ENCODE results near the gene GPR135. TPM values are rescaled to one million over a fixed set of nuclear protein-coding genes. Genes with fewer than 3 reads are reported as not detected.

The GPR135 gene, protein sequence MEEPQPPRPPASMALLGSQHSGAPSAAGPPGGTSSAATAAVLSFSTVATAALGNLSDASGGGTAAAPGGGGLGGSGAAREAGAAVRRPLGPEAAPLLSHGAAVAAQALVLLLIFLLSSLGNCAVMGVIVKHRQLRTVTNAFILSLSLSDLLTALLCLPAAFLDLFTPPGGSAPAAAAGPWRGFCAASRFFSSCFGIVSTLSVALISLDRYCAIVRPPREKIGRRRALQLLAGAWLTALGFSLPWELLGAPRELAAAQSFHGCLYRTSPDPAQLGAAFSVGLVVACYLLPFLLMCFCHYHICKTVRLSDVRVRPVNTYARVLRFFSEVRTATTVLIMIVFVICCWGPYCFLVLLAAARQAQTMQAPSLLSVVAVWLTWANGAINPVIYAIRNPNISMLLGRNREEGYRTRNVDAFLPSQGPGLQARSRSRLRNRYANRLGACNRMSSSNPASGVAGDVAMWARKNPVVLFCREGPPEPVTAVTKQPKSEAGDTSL
- 0.71 TPM in 1 of 2 replicates, not detected in the other for total RNA-seq (2014; rRNA removed; shearing (Covaris generic); ENCODE audit: low replicate concordance)

- in situ Hi-C loops (cut with HindIII; ENCODE audit: low pct_unique_long_range_greater_than_20kb, low sequenced_read_pairs), result no loop called here
- no peak for DNase-seq (ENCODE audit: low read depth)
These were observed at the start of gene GPR135 for GRCh38 chr14:59465316-59466135. Gene GPR135 (minus strand): TSS chr14:59465380. CDS start chr14:59465226, 154 bp downstream.

DNA sequence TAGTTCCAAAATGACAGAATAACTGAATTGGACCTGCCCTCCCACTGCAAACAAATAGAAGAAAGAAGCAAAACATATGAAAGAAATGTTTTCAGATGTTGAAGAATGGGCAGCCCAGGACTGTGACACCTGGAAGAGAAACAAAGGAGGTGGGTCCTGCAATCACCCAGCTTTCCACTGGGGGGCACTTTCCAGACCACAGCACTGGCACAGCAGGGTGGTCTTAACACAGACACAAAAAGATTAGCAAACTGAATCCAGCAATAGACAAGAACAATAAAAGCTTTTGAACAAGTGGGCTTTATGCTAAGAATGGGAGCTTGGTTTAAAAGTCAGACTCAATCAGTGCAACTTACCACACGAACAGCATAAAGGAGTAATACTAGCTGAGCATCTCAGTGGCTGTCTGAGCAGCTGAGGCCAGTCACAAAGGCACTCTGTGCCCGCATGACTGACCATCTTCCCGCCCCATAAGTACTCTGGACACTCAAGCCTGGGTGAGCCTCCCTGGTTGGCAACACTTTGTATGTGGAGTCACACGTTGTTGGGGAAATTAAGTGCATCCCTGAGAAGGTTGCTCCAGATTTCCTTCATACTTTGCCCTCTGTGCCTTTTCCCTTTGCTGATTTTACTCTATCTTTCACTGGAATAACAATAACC lies 46.9 kb upstream of the GPR135 start:
- in situ Hi-C loops (cut with HindIII; ENCODE audit: low pct_unique_long_range_greater_than_20kb, low sequenced_read_pairs), result no loop called here

GRCh38 chr14:59510966-59511365 lies 45.8 kb upstream of the GPR135 start:
- in situ Hi-C loops (cut with HindIII; ENCODE audit: low pct_unique_long_range_greater_than_20kb, low sequenced_read_pairs), result no loop called here

More for the DNA sequence above, 46.9 kb upstream of the GPR135 start:
- peak; percentile 26 for DNase-seq (ENCODE audit: low read depth)

GRCh38 chr14:59510001-59510400 lies 44.8 kb upstream of the GPR135 start:
- in situ Hi-C loops (cut with HindIII; ENCODE audit: low pct_unique_long_range_greater_than_20kb, low sequenced_read_pairs), result no loop called here
- no peak for DNase-seq (ENCODE audit: low read depth)

More at GRCh38 chr14:59510966-59511365, 45.8 kb upstream of the GPR135 start:
- DNase-seq (ENCODE audit: low read depth), result no peak

DNA sequence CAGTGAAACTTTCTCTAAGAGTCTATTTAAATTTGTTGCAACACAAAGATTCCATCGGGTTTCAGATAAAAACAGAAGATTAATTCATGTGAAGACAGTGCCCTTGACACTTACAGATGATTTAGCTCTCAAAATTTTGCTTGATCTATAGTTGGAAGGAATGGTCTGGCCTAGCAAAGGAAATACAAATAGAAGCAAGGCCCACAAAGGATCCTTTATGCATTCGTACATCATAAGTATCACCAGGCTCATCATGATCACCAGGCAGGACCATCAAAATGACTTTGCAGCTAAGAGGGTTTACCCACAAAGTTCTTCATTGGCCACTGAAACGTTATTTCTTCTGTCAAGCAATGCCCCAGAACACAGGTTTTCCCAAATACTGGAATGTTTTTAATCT lies 43.9 kb upstream of the GPR135 start:
- in situ Hi-C loops (cut with HindIII; ENCODE audit: low pct_unique_long_range_greater_than_20kb, low sequenced_read_pairs), result no loop called here
- DNase-seq (ENCODE audit: low read depth), result no peak

DNA sequence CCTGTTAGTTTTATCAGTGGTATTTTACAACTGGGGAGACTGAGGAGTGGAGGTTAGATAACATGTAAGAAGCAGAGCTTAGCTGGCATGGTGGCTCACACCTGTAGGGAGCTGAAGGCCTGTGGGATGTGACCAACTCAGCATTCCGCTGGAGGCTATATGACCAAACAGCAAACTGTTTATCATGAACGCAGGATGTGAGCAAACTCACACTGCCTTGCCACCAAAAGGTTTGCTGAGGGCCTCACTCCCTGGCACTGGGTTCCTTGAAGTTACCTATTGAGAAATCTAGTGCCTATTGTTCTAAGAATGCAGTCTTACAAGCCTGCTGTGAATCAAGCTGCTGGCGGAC lies 42.5 kb upstream of the GPR135 start:
- no peak for DNase-seq (ENCODE audit: low read depth)
- in situ Hi-C loops (cut with HindIII; ENCODE audit: low pct_unique_long_range_greater_than_20kb, low sequenced_read_pairs), result no loop called here

DNA sequence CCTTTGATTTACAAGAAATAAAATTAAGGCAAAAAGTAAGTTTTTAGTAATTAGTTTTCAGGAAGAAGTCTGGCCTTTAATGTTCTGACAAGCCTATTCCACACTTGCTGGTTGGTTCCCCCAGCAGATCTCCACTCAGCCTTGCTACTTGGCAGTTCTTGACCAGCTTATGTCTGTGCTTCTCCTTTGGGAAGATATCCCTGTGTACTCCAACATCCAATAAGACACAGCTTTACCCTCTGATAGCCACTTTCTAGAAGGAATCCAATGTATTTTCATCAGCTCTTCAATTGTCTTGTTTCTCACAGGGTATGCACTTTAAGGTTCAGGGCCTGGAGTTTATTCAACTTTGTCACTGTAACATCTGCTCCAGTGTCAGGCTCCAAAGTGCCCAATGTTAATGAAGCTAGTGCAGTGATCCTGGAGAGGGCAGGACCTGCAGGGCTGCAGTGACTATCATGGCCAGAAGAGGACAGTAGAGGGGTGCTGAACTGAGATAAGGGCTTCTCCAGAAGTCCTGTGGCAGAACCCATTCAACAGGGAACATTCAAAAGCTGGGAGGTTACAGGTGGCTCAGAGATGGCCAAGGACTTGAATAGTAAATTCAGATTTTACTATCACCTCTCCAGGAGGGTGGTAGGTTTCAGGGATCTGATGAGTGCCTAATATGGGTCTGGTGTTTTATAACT lies 42.0 kb upstream of the GPR135 start:
- in situ Hi-C loops (cut with HindIII; ENCODE audit: low pct_unique_long_range_greater_than_20kb, low sequenced_read_pairs), result no loop called here
- DNase-seq (ENCODE audit: low read depth), result peak; percentile 30

GRCh38 chr14:59503256-59503655 lies 38.1 kb upstream of the GPR135 start:
- in situ Hi-C loops (cut with HindIII; ENCODE audit: low pct_unique_long_range_greater_than_20kb, low sequenced_read_pairs), result no loop called here
- no peak for DNase-seq (ENCODE audit: low read depth)

DNA sequence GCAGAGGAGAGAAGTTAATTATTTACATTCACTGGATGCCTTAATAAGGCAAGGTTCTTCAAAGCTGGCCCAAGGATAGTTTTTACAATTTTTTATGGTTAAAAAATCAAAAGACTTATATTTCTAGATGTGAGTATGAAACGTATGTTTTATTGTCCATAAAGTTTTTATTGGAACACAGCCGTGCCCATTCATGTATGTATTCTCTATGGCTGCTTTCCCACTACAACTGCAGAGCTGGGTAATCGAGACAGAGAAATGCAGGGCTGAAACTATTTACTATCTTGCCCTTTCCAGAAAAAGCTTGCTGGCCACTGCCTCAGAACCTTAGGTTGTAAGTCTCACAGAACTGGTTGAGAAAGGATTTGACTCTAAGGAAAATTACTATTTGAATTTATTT lies 35.6 kb upstream of the GPR135 start:
- no peak for DNase-seq (ENCODE audit: low read depth)
- in situ Hi-C loops (cut with HindIII; ENCODE audit: low pct_unique_long_range_greater_than_20kb, low sequenced_read_pairs), result no loop called here

- in situ Hi-C loops (cut with HindIII; ENCODE audit: low pct_unique_long_range_greater_than_20kb, low sequenced_read_pairs), result no loop called here
- no peak for DNase-seq (ENCODE audit: low read depth)
These were observed 27.2 kb upstream of the GPR135 start for GRCh38 chr14:59492384-59492783.

- no peak for DNase-seq (ENCODE audit: low read depth)
- in situ Hi-C loops (cut with HindIII; ENCODE audit: low pct_unique_long_range_greater_than_20kb, low sequenced_read_pairs), result no loop called here
These were observed 25.6 kb upstream of the GPR135 start for GRCh38 chr14:59490756-59491155.

DNA sequence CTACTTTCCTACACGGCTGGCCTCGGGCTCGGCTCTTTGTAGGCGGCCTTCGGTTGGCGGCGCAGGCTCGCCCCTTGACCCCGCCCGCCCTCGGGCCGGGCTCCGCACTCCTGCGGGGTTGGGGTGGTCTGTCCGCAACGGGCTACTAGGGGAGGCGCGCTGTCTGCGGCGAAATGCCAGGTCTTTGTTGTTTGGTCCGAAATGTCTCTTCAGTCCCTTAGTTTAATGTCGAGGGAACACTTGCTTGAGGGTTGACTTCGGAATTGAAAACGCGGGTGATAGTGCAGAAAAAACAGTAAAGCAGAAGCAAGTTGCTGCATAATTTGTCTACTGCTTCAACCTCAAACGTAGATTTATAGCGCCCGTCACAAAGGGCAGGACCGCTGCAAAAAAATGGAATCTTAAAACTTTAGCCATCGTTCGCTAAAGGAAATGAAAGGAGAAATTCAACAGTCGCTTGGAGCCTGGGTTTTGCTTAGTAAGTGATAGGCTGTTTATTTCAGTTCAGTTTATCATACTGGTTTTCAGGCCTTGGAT lies 19.5 kb upstream of the GPR135 start:
- in situ Hi-C loops (cut with HindIII; ENCODE audit: low pct_unique_long_range_greater_than_20kb, low sequenced_read_pairs), result no loop called here
- no peak for DNase-seq (ENCODE audit: low read depth)

GRCh38 chr14:59483819-59484638 lies 18.8 kb upstream of the GPR135 start, which contains the start of the genes JKAMP and L3HYPDH:
Gene JKAMP (plus strand): TSS chr14:59484517. CDS start chr14:59484590, 73 bp downstream.
Gene L3HYPDH (minus strand): TSS chr14:59484408. CDS start chr14:59484316, 92 bp downstream.
- peak; percentile 91 for DNase-seq (ENCODE audit: low read depth)
- in situ Hi-C loops (cut with HindIII; ENCODE audit: low pct_unique_long_range_greater_than_20kb, low sequenced_read_pairs), result no loop called here

DNA sequence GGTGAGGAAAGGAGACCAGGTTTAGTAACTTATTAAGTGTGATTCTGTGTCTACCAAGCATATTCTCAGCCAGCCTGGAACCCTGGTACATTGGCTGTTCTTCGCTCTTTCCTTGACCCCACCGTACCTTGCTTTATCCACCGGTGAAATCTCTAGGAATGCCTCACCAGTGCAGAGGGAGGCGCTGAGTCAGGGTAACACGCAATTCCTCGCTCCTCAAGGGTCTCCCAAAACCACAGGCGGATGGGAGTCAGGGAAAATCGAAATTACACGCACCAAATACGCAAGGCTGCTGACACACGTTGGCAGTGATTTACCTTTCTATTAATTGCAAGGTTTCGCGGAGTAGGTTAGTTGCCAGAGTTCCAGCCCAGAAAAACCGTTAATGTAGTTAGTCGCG lies 18.2 kb upstream of the GPR135 start:
- DNase-seq (ENCODE audit: low read depth), result peak; percentile 47
- in situ Hi-C loops (cut with HindIII; ENCODE audit: low pct_unique_long_range_greater_than_20kb, low sequenced_read_pairs), result no loop called here

DNA sequence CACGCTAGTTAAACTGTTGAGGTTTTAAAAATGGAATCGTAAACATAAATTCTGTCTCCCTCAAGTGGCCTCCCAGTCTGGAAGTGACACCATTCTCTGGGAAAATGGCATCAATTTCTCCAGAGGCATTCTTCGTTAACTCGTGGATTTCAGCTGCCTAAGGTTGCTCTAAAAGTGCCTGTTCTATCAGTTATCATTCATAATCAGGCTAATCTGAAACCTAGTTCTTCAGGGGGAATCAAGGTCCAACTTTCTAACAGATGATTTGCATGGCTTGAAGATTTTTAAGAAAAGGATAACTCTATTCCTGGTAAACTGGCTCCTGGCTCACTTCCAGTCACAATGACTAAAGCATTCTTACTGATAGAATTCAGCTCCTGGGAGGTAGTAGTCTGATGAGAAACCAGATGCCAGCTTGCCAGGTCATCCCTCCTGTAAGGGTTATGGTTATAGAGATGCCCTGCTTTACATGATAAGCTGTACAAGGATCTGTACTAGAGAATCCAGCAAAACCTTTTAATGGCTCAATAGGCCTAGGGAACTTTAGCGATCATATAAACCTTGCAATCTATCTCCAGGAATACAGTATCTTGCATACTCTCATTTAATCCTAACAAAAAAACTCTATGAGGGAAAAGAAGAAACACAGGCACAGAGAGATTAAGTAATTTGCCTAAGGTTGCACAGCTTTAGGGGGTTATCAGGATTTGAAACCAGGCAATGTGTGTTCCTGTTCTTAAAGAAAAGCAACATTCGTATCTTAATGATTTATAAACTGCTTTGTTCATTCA lies 17.6 kb upstream of the GPR135 start:
- DNase-seq (ENCODE audit: low read depth), result peak; percentile 81
- in situ Hi-C loops (cut with HindIII; ENCODE audit: low pct_unique_long_range_greater_than_20kb, low sequenced_read_pairs), result no loop called here

DNA sequence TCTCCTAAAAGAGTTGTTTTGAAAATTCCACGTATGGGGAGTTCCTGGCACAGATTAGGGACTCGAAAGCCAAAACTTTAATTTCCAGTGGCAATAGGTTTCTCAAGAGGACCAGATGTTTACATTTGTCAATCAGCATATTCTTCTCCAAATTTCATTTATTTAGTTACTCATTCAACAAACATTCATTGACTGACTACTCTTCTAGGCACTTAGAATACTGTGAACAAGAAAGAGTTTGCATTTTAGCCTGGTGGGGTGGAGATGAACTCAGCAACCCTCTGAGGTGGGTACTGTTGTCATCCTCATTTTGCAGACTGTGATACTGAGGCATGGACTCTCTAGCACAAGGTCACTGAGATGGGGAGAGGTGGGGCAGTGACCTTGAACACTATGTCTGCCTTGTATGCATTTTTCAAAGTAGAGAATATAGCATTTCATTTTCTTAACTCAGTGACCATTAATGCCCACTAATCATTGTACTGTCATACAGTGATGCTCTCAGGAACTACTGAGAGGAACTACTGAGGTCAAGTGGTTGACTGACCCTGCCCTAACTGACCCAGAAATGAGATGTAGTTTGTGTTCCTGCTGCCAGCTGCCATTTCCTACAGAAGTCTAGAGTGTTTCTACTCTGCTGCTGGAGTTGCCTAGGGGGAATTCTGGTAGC lies 16.8 kb upstream of the GPR135 start:
- no peak for DNase-seq (ENCODE audit: low read depth)
- in situ Hi-C loops (cut with HindIII; ENCODE audit: low pct_unique_long_range_greater_than_20kb, low sequenced_read_pairs), result no loop called here

Measured in Caki2 (cell line).